Stromal cell of bone marrow (primary cell): ENCODE data around the gene ZNF814.
"Not testable (repeated sequence)": the region's sequence is repeated elsewhere in the genome, so short reads cannot be mapped to it uniquely, and the experiment has no call there.

Experiments used
- DNase-seq: peaks from one replicate; pipeline ENCODE4 v3.0.0-alpha.2; 2012; ENCODE audit warnings: low read depth

The ZNF814 gene

GRCh38 chr19:57816652-57817051 is 72.2 kb downstream of the ZNF814 start:
- DNase-seq = no peak

GRCh38 chr19:57815247-57816075 is 73.4 kb downstream of the ZNF814 start:
- DNase-seq = no peak

- DNase-seq = peak; percentile 91
These were observed 74.2 kb downstream of the ZNF814 start, which contains the start of gene ZNF552 for GRCh38 chr19:57814505-57815246. Gene ZNF552, minus strand, starts transcription at chr19:57814913. Its CDS starts 170 bp downstream, at chr19:57814743.

- DNase-seq = no peak
These were observed 74.8 kb downstream of the ZNF814 start for GRCh38 chr19:57813919-57814504.

- DNase-seq = not testable (repeated sequence)
These were observed 75.6 kb downstream of the ZNF814 start for GRCh38 chr19:57812975-57813820.

DNA sequence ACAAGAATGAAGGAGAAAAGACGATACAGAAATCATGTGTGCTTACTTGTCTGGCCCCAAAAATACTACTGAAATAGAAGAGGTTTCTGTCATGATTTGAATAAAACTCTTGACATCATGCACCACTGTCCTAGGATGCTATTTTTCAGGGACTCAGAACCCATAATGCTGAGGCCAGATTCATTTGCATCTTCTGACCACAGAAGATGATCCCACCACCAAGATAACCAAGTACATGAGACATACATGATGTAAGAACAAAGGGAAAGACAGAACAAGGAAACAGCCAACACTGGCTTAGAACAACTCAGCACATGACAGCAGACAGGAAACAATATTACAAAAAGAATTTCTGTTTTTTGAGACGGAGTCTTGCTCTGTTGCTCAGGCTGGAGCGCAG is 76.6 kb downstream of the ZNF814 start:
- DNase-seq = no peak

GRCh38 chr19:57810410-57811295 is 78.2 kb downstream of the ZNF814 start:
- not testable (repeated sequence) for DNase-seq

- no peak for DNase-seq
These were observed 81.3 kb downstream of the ZNF814 start for GRCh38 chr19:57807541-57807940.

DNA sequence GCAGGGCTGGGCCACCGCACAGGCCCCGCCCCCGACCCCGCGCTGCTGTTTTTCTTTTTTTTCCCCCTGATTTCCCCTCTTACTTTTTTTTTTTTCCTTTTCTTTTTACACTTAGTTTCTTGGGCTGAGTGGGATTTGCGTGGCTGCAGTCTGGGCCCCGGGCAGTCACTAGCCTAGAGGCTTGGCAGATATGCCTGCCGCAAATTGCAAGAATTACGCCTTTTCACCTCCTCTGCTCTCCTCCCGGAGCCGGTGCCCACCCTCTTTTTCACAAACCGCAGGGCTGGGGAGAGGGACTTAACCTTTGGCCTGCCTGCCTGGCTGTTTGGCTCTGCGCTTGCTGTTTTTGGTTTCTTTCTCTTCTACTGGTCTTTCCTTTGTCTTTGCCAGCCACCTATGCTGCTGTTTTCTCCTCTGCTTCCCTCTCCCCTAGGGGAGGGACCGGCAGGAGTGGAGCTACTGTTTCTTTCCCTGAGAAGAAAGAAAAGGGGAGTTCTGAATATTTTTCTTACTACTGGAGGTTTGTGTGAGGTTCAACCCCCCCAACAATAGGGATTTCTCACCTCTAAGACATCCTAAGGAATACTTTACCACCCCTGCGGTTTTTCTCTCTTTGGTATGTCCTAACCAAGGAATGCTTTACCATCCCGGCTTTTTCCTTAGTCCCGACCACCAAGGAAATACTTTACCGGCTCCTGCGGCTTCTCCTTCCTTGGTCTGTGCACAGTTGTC is 85.1 kb downstream of the ZNF814 start:
- peak; percentile 24 for DNase-seq

DNA sequence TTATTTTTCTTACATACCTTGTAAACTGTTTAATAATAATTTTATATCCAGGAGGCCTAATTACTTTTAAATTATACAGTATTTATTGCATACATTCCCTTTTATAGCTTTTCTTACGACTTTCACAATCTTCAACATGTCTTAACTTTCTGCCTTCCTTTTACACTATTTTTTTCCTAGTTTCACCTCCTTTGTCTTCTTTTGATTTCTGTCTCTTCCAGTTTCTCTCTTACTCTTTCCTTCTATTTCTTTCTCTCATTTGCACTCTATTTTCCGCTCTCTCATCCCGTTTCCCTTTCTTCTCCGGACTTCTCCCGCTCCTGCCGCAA is 85.6 kb downstream of the ZNF814 start:
- no peak for DNase-seq

- DNase-seq = no peak
These were observed 86.6 kb downstream of the ZNF814 start for GRCh38 chr19:57802269-57802668.

GRCh38 chr19:57800696-57801095 is 88.1 kb downstream of the ZNF814 start:
- DNase-seq = no peak
